HG03175 (cell line): Measurements from ENCODE around the gene BCL11B.

Source experiments
- ATAC-seq: cut with Tn5 transposase; IDR thresholded peaks from one replicate; pipeline ENCODE4 v1.9.1; 2021; ENCODE audit warnings: mild to moderate bottlenecking, moderate library complexity; ENCODE audit not compliant: unreplicated experiment

The BCL11B gene

DNA sequence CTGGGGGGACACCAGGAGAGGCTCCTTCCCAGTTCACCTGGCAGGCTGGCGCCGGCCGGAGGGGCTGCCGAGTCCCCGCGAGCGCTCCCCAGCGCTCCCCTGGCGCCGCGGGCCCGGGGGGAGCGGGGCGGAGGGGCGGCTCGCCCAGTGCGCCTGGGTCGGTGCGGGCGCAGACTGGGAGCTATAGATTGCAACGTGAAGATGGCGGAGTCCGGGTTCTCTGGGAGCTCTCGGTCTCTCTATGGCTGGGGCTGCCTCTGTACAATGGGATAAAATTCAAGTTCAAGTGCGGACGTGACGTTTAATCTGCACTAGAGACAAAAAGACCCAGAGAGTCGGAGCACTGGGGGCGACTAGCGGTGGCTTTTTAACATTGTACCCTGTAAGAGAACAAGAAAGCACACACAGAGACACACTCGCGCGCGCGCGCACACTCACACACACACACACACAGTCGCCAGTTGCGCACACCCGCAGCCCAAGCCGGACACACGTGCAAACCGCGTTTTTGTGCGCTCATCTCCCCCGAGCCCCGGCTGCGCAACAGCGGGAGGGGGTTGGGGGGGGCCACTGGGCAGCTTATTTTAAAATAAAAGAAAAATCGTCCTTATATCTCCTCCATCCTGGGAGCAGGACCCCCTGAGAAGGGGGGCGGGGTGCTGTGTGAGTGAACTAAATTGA is at the start of gene BCL11B:
Gene BCL11B (minus strand): TSS at position 247 of the 681 bp plus-strand sequence. CDS start 979 bp downstream, outside the sequence.
- ATAC-seq, result peak; percentile 74

DNA sequence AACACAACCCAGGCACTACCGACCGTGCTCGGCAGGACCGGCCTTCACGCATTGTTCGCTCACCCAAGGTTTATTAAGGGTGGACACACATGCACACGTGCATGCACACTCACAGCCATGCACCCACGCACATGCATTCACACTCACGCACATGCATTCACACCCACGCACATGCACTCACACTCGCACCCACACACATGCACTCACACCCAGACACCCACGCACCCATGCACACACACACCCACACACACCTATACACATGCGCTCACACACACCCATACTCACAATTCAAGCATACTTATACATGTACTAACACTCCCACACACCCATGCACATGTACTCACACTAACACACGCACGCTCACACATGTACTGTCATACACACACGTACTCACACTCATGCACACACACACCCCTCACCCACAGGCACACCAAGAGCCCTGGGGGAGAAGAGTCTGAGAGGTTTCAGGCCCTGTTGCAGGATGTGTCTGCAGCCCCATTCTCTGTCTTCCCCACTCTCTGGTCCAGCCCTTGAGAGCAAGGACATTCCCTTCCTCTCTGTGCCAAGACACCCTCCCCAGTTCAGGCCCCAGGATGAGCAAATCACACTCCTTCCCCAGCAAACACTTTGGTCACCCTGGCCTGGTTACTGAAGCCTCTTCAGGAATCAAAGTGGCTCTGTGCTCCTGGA is 49.4 kb upstream of the BCL11B start:
- no peak for ATAC-seq

GRCh38 chr14:99320621-99321235 is 48.7 kb upstream of the BCL11B start:
- ATAC-seq, result peak; percentile 77

DNA sequence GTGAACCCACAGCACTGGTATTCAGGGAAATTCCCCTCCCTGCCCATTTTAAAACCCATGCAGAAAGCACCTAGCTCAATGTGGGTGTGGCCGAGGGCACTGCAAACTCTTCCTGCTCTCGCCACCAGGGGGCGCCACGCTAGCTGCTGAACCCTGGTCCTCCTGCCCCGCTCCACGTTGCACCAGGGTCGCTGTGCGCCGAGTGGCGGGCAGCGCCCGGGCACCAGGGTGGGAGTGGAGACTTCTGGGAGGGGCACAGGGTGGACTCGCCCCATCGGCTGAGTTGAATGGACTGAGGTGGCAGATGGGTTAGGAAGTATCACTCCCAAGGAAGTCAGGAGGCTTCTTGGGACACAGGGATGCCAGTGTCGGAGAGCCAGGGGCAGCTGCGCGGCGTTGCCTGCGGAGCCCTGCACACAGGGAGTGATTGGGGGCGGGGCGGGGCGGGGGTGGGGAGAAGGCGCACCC is 48.1 kb upstream of the BCL11B start:
- peak; percentile 68 for ATAC-seq

- no peak for ATAC-seq
Observed at GRCh38 chr14:99318959-99319295, 46.9 kb upstream of the BCL11B start.

DNA sequence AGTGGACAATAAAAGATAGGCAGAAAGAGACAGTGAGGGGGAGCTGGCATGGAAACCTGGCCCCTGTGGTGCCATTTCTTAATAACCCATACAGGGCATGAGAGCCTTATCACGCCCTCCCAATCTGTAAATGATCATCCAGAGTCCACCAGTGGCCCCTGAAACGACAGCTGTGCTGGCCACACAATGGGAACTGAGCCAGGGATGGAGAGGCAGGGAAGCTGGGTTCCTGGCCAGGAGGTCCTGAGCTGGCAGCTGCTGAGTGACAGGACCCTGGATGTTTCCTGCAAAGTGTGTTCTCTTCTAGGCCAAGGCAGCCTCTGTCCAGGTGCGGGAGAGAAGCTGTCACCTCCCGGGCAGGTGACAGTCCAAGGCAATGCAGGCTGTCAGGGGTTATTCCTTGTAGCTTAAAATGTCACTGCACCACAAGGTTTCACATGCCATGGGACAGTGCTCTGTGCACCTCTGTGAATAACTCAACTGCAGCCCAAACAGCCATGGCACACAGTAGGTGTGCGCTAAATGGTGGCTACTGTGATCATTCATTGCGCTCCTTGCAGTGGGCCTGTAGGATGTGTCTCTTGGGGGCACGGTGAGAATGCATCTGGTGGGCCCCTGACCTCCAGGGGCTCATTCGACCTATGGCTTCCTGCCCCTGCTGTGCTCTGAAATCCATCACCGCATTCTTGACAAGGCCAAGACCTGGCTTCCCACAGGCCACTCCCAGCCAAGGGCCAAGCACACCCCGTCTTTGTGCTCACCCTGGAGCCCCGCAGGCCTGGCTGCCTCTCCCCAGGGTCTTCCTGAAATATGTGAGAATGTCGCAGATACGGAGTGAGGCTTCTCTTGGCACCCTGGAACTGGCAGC is 46.3 kb upstream of the BCL11B start:
- no peak for ATAC-seq

DNA sequence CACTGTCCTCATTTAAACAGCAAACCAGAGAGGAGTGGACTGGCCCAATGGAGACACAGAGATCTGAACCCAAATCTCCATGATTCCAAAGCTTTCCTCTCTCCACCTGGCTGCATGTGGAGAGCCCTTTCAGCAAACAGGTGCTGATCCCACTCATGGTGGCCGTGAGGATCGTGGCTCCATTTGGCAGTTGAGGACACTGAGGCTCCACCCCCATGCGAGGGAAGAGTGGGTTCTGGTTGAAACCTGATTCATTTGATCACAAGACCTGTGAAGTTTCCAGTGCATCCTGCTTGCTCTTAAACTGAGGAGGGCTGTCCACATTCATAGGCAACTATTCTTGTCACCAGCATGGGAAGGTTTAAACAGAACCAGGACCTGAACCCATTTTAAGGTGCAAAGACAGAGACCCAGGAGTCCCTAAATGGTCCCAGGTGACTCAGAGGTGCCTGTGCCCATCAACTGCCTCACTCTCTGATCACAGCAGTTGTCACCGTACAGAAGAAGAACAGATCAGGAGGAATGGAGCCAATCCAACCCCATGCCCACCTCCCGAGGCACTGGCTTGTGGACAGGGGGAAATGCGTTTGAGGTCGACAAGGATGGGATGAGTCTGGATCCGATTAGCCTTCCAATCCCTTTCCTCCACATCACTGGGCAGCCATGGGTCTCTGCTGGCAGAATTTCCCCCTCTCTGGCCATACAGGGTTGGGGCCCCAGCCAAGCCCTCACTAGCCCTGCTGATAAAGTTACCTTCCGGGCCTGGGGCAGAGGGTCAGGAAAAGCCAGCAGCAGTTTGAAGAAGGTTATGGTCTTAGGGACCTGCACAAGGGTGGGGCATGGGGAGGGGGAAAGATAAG is 45.5 kb upstream of the BCL11B start:
- ATAC-seq, result no peak

- ATAC-seq, result no peak
Observed at GRCh38 chr14:99316281-99317163, 44.5 kb upstream of the BCL11B start.

DNA sequence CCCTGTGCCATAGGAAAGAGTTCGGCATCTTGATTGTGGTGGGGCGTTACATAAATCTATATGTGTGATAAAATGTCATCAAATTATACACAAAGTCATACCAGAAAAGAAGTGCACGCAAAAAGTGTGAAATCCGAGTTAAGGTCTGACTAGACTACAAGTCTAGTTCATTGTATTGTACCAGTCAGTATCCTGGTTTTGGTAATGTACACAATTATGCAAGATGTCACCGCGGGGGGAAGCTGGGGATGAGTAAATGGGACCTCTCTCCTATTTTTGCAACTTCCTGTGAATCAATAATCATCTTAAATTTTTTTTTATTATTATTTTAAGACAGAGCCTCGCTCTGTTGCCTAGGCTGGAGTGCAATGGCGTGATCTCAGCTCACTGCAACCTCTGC is 43.2 kb upstream of the BCL11B start:
- no peak for ATAC-seq

GRCh38 chr14:99314623-99315022 is 42.6 kb upstream of the BCL11B start:
- no peak for ATAC-seq

DNA sequence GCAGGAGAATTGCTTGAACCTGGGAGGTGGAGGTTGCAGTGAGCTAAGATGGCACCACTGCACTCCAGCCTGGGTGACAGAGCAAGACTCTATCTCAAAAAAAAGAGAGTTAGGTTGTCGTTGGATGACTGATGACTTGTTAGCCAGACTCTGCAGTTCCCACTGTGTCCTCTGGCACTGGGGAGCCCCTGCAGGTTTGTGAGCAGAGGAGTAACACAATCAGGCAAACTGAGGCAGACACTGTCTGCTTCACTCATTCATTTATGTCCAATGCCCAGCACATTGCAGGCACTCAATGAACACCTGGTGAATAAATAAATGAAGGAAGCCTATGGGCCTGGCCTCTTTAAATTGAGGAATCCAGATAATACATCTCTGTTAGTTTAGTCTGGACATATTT is 41.2 kb upstream of the BCL11B start:
- ATAC-seq, result no peak

DNA sequence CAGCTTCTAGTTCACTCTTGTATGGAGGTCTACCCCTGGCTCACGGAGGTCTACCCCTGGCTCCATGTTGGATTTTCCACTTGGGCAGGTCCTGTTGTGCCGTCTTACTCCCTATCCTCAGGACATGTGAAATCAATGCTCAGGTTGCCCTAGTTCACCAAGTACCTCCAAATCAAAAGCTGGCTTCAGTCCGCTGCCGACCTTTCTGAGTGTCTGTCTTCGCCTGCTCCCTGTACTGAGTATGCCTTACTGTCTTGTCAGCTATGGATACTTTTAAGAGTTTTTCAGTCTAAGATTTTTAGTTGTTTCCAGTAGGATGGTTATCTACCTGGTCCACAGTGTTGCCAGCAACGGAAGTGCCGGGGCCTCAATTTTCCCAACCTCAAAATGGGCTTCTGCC is 40.1 kb upstream of the BCL11B start:
- ATAC-seq, result no peak

DNA sequence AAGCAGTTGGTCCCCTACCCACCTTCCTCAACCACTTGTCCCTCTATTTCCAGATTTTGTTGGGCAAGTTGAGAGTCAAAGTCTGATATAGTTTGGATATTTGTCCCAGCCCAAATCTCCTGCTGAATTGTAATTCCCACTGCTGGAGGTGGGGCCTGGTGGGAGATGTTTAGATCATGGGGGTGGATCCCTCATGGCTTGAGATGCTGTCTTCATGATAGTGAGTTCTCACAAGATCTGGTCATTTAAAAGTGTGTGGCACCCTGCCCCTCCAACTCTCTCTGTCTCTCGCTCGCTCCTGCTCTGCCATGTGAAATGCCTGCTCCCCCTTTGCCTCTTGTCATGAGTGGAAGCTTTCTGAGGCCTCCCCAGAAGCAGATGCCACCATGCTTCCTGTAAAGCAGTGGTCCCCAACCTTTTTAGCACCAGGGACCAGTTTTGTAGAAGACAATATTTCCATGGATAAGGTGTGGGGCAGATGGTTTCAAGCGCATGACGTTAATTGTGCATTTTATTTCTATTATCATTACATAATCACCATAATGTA is 37.3 kb upstream of the BCL11B start:
- ATAC-seq, result no peak

DNA sequence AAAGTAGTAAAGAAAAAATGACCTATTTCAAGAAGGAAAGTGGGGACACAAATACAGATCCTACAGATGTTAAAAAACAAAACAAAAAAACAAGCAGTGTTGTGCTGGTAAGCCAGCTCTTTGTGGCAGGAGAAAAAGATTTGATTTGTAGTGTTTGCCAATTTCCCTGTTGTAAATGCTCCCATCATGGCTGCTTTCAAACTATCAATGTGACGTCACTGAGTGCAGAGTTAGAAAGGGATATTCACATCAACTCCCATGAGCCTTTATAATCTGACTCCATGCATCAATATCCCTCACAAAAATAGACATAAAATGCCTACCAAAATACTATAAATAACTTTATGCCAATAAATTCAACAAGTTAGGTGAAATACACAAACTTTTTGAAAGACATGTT is 32.2 kb upstream of the BCL11B start:
- ATAC-seq, result no peak

DNA sequence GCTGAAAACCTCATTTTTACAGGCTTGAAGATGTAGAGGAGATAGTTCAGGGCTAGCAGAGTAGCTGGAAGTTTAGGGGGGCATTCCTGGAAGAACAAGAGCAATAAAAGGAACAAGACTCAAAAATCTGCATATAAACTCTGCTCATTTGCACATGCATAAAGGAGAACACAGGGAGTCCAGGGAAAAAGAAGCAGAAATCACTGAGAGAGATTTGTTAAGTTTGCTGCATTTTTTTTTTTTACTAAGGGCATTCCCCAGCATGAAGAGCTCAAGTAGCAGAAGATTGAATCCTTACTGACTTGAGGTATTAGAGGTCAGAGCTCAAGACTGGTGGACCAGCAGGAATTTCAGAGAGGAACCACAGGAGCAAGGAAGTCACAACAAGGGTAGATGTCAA is 28.2 kb upstream of the BCL11B start:
- no peak for ATAC-seq

GRCh38 chr14:99296517-99296916 is 24.5 kb upstream of the BCL11B start:
- ATAC-seq, result no peak

GRCh38 chr14:99289394-99290189 is 17.6 kb upstream of the BCL11B start:
- no peak for ATAC-seq

- ATAC-seq, result no peak
Observed at GRCh38 chr14:99288948-99289347, 17.0 kb upstream of the BCL11B start.
